Small intestine (tissue), 7 donors: ENCODE measurements around the gene CIDEB. TPM values are rescaled to one million over a fixed set of nuclear protein-coding genes. Genes with fewer than 3 reads are reported as not detected.

Source experiments
- DNase-seq, 2 donors: peaks; one replicate each; pipeline versions ENCODE4 v3.0.0 to v3.0.0-alpha.2; 2013
- FAIRE-seq: peaks from 2 replicates; lab custom pipeline; 2012; peaks lifted over from hg19 to GRCh38; lab: Jason Lieb, UNC
- H3K27ac ChIP-seq, 3 donors: one replicate each; pipeline ENCODE4 v1.5.1; 2013; ENCODE audit warnings: low read length in 2 of 3, mild to moderate bottlenecking in 2 of 3, control low read depth in 1 of 3, inconsistent platforms in 1 of 3, low read depth in 1 of 3, moderate library complexity in 1 of 3
- H3K27me3 ChIP-seq, 3 donors: one replicate each; pipeline ENCODE4 v1.6.1; 2013; ENCODE audit warnings: low read length in 3 of 3, inconsistent platforms in 1 of 3; ENCODE audit not compliant: control insufficient read depth in 3 of 3, insufficient read depth in 3 of 3
- H3K36me3 ChIP-seq, 3 donors: one replicate each; pipeline ENCODE4 v1.6.1; 2013; ENCODE audit warnings: low read length in 3 of 3, inconsistent platforms in 1 of 3, low read depth in 1 of 3, mild to moderate bottlenecking in 1 of 3, moderate library complexity in 1 of 3; ENCODE audit not compliant: control insufficient read depth in 3 of 3, insufficient read depth in 2 of 3
- H3K4me1 ChIP-seq, 3 donors: one replicate each; pipeline ENCODE4 v1.6.1; 2013; ENCODE audit warnings: low read length in 2 of 3, inconsistent platforms in 1 of 3, low read depth in 1 of 3, mild to moderate bottlenecking in 1 of 3, moderate library complexity in 1 of 3; ENCODE audit not compliant: control insufficient read depth in 3 of 3, insufficient read depth in 2 of 3
- H3K4me3 ChIP-seq, 3 donors: one replicate each; pipeline ENCODE4 v1.5.1; 2013; ENCODE audit warnings: low read length in 3 of 3, control low read depth in 1 of 3, inconsistent platforms in 1 of 3, low read depth in 1 of 3, mild to moderate bottlenecking in 1 of 3, moderate library complexity in 1 of 3
- H3K9me3 ChIP-seq, 2 donors: one replicate each; pipeline ENCODE4 v1.6.1; 2013; ENCODE audit warnings: low read depth in 1 of 2, low read length in 1 of 2; ENCODE audit not compliant: control insufficient read depth in 2 of 2, insufficient read depth in 1 of 2
- WGBS, 3 donors: extraction: QIAGEN DNeasy Blood & Tissue Kit; methylation state at CpG; one replicate each; pipeline ENCODE4 v1.1.7; 2013; 5-methylcytosine and 5-hydroxymethylcytosine counted together
- polyA plus RNA-seq, 4 donors: library from polyadenylated mRNA; stranded (reverse) in 3 of 4; unstranded in 1 of 4; fragments of 200-250 nt in 3 of 4; fragments of 120-200 nt in 1 of 4; gene quantifications; one replicate each; pipeline versions ENCODE4 v1.2.1 to v1.2.3, GENCODE V29; 2013
- donor health status: healthy with polysubstance abuse.
- donor health status: control.
- donor health status: control.
- donor health status: Bipolar disorder and iron deficiency.
- donor health status: healthy.

Gene CIDEB
- polyA plus RNA-seq, 4 donors = 31.2 to 273 (median 139) TPM

GRCh38 chr14:24293525-24293924 is 14.3 kb downstream of the CIDEB start:
- FAIRE-seq = no peak
- WGBS, 3 donors = 91 to 96% (median 95%) methylated on average over 2 of the region's 2 CpGs

GRCh38 chr14:24292118-24292807 is 15.5 kb downstream of the CIDEB start:
- Histone ChIP-seq H3K4me3 (no peak overlapping the region), H3K27me3 (no peaks in the 10 kb centered on the region), H3K27ac (no peak overlapping the region), H3K4me1 (peaks cover 0 to 8% (median 0%) of the 10 kb centered on the region in 3 donors), H3K9me3 (no peaks in the 10 kb centered on the region), H3K36me3 (peaks cover 5 to 68% (median 29%) of the 10 kb centered on the region in 3 donors)
- FAIRE-seq (no peak), DNase-seq (no peak)
- WGBS, 3 donors = 93 to 96% (median 93%) methylated on average over 11 of the region's 11 CpGs

More at GRCh38 chr14:24293525-24293924, 14.3 kb downstream of the CIDEB start:
- no peaks in the 10 kb centered on the region for H3K9me3 ChIP-seq
- no peaks in the 10 kb centered on the region for H3K27me3 ChIP-seq
- H3K4me1 ChIP-seq = peaks cover 0 to 15% (median 0%) of the 10 kb centered on the region in 3 donors
- no peak overlapping the region for H3K27ac ChIP-seq
- no peak for DNase-seq
- peaks cover 5 to 70% (median 29%) of the 10 kb centered on the region in 3 donors for H3K36me3 ChIP-seq
- H3K4me3 ChIP-seq = no peak overlapping the region

- no peaks in the 10 kb centered on the region for H3K9me3 ChIP-seq
Observed at GRCh38 chr14:24291446-24292117, 16.2 kb downstream of the CIDEB start.

GRCh38 chr14:24290746-24291145 is 17.0 kb downstream of the CIDEB start:
- Histone ChIP-seq H3K36me3 (peaks cover 5 to 60% (median 22%) of the 10 kb centered on the region in 3 donors), H3K9me3 (no peaks in the 10 kb centered on the region), H3K4me3 (no peak overlapping the region), H3K4me1 (no peaks in the 10 kb centered on the region), H3K27me3 (no peaks in the 10 kb centered on the region), H3K27ac (no peak overlapping the region)
- FAIRE-seq (no peak), DNase-seq (no peak)
- 89 to 92% (median 91%) methylated on average over 9 of the region's 9 CpGs for WGBS, 3 donors

More at GRCh38 chr14:24291446-24292117, 16.2 kb downstream of the CIDEB start:
- Histone ChIP-seq H3K27ac (no peak overlapping the region), H3K4me1 (peaks cover 0 to under 1% (median 0%) of the 10 kb centered on the region in 3 donors), H3K36me3 (peaks cover 5 to 65% (median 29%) of the 10 kb centered on the region in 3 donors), H3K27me3 (no peaks in the 10 kb centered on the region), H3K4me3 (no peak overlapping the region)
- WGBS, 3 donors = 85 to 96% (median 91%) methylated on average over 3 of the region's 3 CpGs
- DNase-seq (no peak), FAIRE-seq (no peak)

GRCh38 chr14:24289649-24290280 is 18.0 kb downstream of the CIDEB start:
- DNase-seq = no peak
- no peak for FAIRE-seq
- H3K36me3 ChIP-seq = peaks cover 5 to 55% (median 22%) of the 10 kb centered on the region in 3 donors
- WGBS, 3 donors = 70 to 77% (median 73%) methylated on average over 6 of the region's 6 CpGs
- H3K9me3 ChIP-seq = no peaks in the 10 kb centered on the region
- no peak overlapping the region for H3K4me3 ChIP-seq
- no peaks in the 10 kb centered on the region for H3K27me3 ChIP-seq
- no peaks in the 10 kb centered on the region for H3K4me1 ChIP-seq
- H3K27ac ChIP-seq = no peak overlapping the region

- no peaks in the 10 kb centered on the region for H3K27me3 ChIP-seq
- no peak overlapping the region for H3K4me3 ChIP-seq
- WGBS, 3 donors = 95 to 98% (median 95%) methylated on average over 5 of the region's 5 CpGs
- H3K36me3 ChIP-seq = peaks cover 5 to 39% (median 16%) of the 10 kb centered on the region in 3 donors
- FAIRE-seq (no peak), DNase-seq (no peak)
- H3K4me1 ChIP-seq = no peaks in the 10 kb centered on the region
- H3K9me3 ChIP-seq = no peaks in the 10 kb centered on the region
- no peak overlapping the region for H3K27ac ChIP-seq
Observed at GRCh38 chr14:24286996-24287395, 20.8 kb downstream of the CIDEB start.

- no peaks in the 10 kb centered on the region for H3K4me1 ChIP-seq
- H3K27ac ChIP-seq = no peak overlapping the region
- no peak overlapping the region for H3K4me3 ChIP-seq
- H3K36me3 ChIP-seq = peaks cover 0 to 22% (median 5%) of the 10 kb centered on the region in 3 donors
- no peaks in the 10 kb centered on the region for H3K9me3 ChIP-seq
- H3K27me3 ChIP-seq = no peaks in the 10 kb centered on the region
- DNase-seq = no peak
- FAIRE-seq = no peak
- WGBS, 3 donors = 63 to 80% (median 79%) methylated on average over 4 of the region's 4 CpGs
Observed at GRCh38 chr14:24285351-24285750, 22.4 kb downstream of the CIDEB start.

GRCh38 chr14:24284501-24285035 is 23.2 kb downstream of the CIDEB start:
- Histone ChIP-seq H3K27me3 (no peaks in the 10 kb centered on the region), H3K36me3 (peaks cover 0 to 14% (median 0%) of the 10 kb centered on the region in 3 donors), H3K27ac (no peak overlapping the region), H3K9me3 (no peaks in the 10 kb centered on the region), H3K4me1 (no peaks in the 10 kb centered on the region), H3K4me3 (no peak overlapping the region)
- WGBS, 3 donors = 81 to 92% (median 82%) methylated on average over 10 to 11 of the region's 11 CpGs
- DNase-seq (no peak), FAIRE-seq (no peak)
